CD4-positive, alpha-beta T cell treated with Interleukin-2 at 100 ng/mL for 4 hours (primary cell): ENCODE results near the gene PGM3.

Source experiments
- DNase-seq: peaks from one replicate; pipeline ENCODE4 v3.0.0-alpha.2; 2020; ENCODE audit warnings: low spot score

PGM3 gene

GRCh38 chr6:83183082-83183828, 9.8 kb downstream of the PGM3 start:
- DNase-seq, result no peak

GRCh38 chr6:83182114-83182513, 11.0 kb downstream of the PGM3 start:
- no peak for DNase-seq

- no peak for DNase-seq
These were observed 12.6 kb downstream of the PGM3 start for GRCh38 chr6:83180426-83180950.

- DNase-seq, result no peak
These were observed 16.8 kb downstream of the PGM3 start for GRCh38 chr6:83176246-83176645.

- no peak for DNase-seq
These were observed 23.6 kb downstream of the PGM3 start for GRCh38 chr6:83169511-83169910.

- DNase-seq, result no peak
These were observed 24.0 kb downstream of the PGM3 start for GRCh38 chr6:83169106-83169505.

GRCh38 chr6:83168556-83168955, 24.5 kb downstream of the PGM3 start:
- DNase-seq, result no peak

- no peak for DNase-seq
These were observed 25.3 kb downstream of the PGM3 start for GRCh38 chr6:83167726-83168278.

- no peak for DNase-seq
These were observed 32.9 kb downstream of the PGM3 start for GRCh38 chr6:83160167-83160566.

- DNase-seq, result no peak
These were observed 37.3 kb downstream of the PGM3 start for GRCh38 chr6:83155794-83156193.

GRCh38 chr6:83153883-83154521, 39.1 kb downstream of the PGM3 start:
- no peak for DNase-seq

GRCh38 chr6:83152913-83153312, 40.2 kb downstream of the PGM3 start:
- DNase-seq, result no peak

- no peak for DNase-seq
These were observed 42.0 kb downstream of the PGM3 start for GRCh38 chr6:83151114-83151513.

- no peak for DNase-seq
These were observed 54.3 kb downstream of the PGM3 start for GRCh38 chr6:83138758-83139157.

- DNase-seq, result no peak
These were observed 54.8 kb downstream of the PGM3 start for GRCh38 chr6:83138118-83138722.

GRCh38 chr6:83132121-83132520, 60.9 kb downstream of the PGM3 start:
- DNase-seq, result no peak

- no peak for DNase-seq
These were observed 65.1 kb downstream of the PGM3 start for GRCh38 chr6:83127976-83128375.

- no peak for DNase-seq
These were observed 65.8 kb downstream of the PGM3 start for GRCh38 chr6:83127258-83127657.

GRCh38 chr6:83126807-83127206, 66.3 kb downstream of the PGM3 start:
- no peak for DNase-seq

GRCh38 chr6:83126223-83126622, 66.8 kb downstream of the PGM3 start:
- no peak for DNase-seq

GRCh38 chr6:83125425-83125824, 67.6 kb downstream of the PGM3 start:
- no peak for DNase-seq

GRCh38 chr6:83124553-83124952, 68.5 kb downstream of the PGM3 start:
- DNase-seq, result no peak

- no peak for DNase-seq
These were observed 73.2 kb downstream of the PGM3 start for GRCh38 chr6:83119742-83120300.
